K562 (cell line): ENCODE data around the gene EIF1. TPM values are rescaled to one million over a fixed set of nuclear protein-coding genes. Genes with fewer than 3 reads are reported as not detected.

Experiments used
- CAMTA2 ChIP-seq: fragments of 250-450 bp; sonication (Bioruptor Pico); conservative IDR thresholded peaks from 2 replicates; pipeline ENCODE4 v1.5.1; 2022
- HBP1 ChIP-seq: fragments of 450-650 bp; formaldehyde crosslinking; IDR thresholded peaks from 2 replicates; pipeline ENCODE4 v1.4.0; 2022; ENCODE audit warnings: missing genetic modification characterization
- RBFOX2 ChIP-seq: fragments of 200-400 bp; formaldehyde crosslinking; IDR thresholded peaks from 2 replicates; pipeline ENCODE4 v1.6.1; 2017; ENCODE audit warnings: low read depth, mild to moderate bottlenecking, low read length, moderate library complexity
- RBM22 ChIP-seq: fragments of 200-400 bp; formaldehyde crosslinking; IDR thresholded peaks from 2 replicates; pipeline ENCODE4 v1.6.1; 2018; ENCODE audit warnings: low read length, low read depth; ENCODE audit not compliant: poor library complexity, severe bottlenecking
- SIN3A ChIP-seq, 2 experiments: fragments of 150-350 bp in 1 of 2; IDR thresholded peaks; 2 replicates each; pipeline ENCODE4 v1.6.1; 2011 to 2016; ENCODE audit warnings: borderline replicate concordance in 2 of 2, low read depth in 2 of 2, low read length in 2 of 2, mild to moderate bottlenecking in 2 of 2, moderate library complexity in 2 of 2; ENCODE audit not compliant: control insufficient read depth in 1 of 2
- SIX5 ChIP-seq, 2 experiments: IDR thresholded peaks; 2 replicates each; pipeline ENCODE4 v1.6.1; 2011; ENCODE audit warnings: low read length in 2 of 2, borderline replicate concordance in 1 of 2, low read depth in 1 of 2, mild to moderate bottlenecking in 1 of 2, moderate library complexity in 1 of 2; ENCODE audit not compliant: insufficient read depth in 1 of 2
- SUPT5H ChIP-seq: fragments of 450-650 bp; IDR thresholded peaks from 2 replicates; pipeline ENCODE4 v1.6.1; 2016
- TOE1 ChIP-seq, 2 experiments: fragments of 450-650 bp in 1 of 2; sonication (generic) in 1 of 2; formaldehyde crosslinking in 1 of 2; IDR thresholded peaks; 2 replicates each; pipeline versions ENCODE4 v1.7.1 to v1.8.0; 2016 to 2022; ENCODE audit warnings: borderline replicate concordance in 2 of 2, mild to moderate bottlenecking in 2 of 2, antibody characterized with exemption in 1 of 2, inconsistent platforms in 1 of 2, low read depth in 1 of 2, missing genetic modification reagents in 1 of 2, moderate library complexity in 1 of 2
- ZFPM2 ChIP-seq: fragments of 250-450 bp; sonication (Bioruptor Pico); IDR thresholded peaks from 2 replicates; pipeline ENCODE4 v1.5.1; 2022; ENCODE audit warnings: mild to moderate bottlenecking
- ZNF436 ChIP-seq: fragments of 250-450, 450-650 bp; sonication (Bioruptor Pico); formaldehyde crosslinking; IDR thresholded peaks from 2 replicates; pipeline ENCODE4 v1.7.0; 2020; ENCODE audit warnings: mild to moderate bottlenecking
- ZNF717 ChIP-seq: fragments of 250-450 bp; sonication (Bioruptor Pico); IDR thresholded peaks from 2 replicates; pipeline ENCODE4 v1.5.0; 2021
- polyA plus RNA-seq, 8 experiments: library from polyadenylated mRNA; depleted of rRNA in 4 of 8; stranded (reverse) in 5 of 8; unstranded in 3 of 8; fragments of >200 nt; fragmentation: Nextera tagmentation in 2 of 8; fragmentation: Illumina TruSeq in 1 of 8; extraction: Ambion mirVana in 2 of 8; extraction: Trizol in 1 of 8; gene quantifications; 2 replicates each; pipeline versions ENCODE4 v1.2.1 to v1.2.3, GENCODE V29; 2011 to 2014; ENCODE audit warnings: inconsistent platforms in 1 of 8, missing spikeins in 1 of 8
- total RNA-seq, 7 experiments: library from RNA; depleted of rRNA in 6 of 7; stranded (reverse); fragments of >200 nt in 6 of 7; fragmentation: Illumina TruSeq in 2 of 7; extraction: Trizol in 2 of 7; gene quantifications; 2 replicates each; pipeline versions ENCODE4 v1.2.1 to v1.2.3, GENCODE V29; 2011 to 2021; ENCODE audit warnings: low replicate concordance in 1 of 7
- TF ChIP-seq, protein P1 (sequence below), 2 experiments: fragments of 450-650 bp; IDR thresholded peaks; 2 replicates each; pipeline ENCODE4 v1.6.1; 2016; ENCODE audit warnings: mild to moderate bottlenecking in 2 of 2, borderline replicate concordance in 1 of 2, low read depth in 1 of 2, moderate library complexity in 1 of 2
- TF ChIP-seq, protein P2 (sequence below): fragments of 250-450 bp; sonication (Bioruptor Pico); IDR thresholded peaks from 2 replicates; pipeline ENCODE4 v1.5.0; 2022; ENCODE audit warnings: mild to moderate bottlenecking

Gene EIF1
- total and polyA plus RNA-seq, 9 of the 15 experiments (the other 6 are each of a cell fraction or from before 2014, with no cell fraction given), result 67.0 to 1,204 (median 320) TPM

DNA sequence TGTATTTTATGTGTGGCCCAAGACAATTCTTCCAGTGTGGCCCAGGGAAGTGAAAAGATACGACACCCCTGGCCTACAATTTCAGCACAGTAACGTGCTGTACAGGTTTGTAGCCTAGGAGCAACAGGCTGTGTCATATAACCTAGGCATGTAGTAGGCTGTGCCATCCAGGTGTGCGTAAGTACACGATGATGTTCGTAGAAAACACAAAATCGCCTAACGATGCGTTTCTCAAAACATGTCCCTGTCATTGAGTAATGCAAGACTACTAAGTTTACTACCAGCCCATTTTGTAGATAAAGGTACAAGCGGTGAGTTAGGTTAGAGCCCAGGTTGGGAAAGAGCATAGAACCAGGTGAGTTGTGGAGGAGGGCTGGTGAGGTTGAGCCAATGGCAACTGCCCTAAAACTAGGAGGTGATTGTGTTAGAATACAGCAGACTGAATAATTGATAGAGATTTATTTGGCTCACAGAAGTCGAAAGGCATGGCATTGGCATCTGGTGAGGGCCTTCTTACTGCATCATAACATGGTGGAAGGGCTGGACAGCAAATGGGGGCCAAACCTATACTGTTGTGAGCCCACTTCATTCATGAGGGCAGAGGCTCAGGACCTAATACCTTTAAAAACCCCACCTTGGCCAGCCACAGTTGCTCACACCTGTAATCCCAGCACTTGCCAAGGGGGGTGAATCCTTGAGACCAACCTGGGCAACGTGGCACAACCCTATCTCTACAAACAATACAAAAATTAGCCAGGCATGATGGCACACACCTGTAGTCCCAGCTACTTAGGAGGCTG, 4.2 kb downstream of the EIF1 start (continued):
- TF ChIP-seq HBP1 (CRISPR knock-in tag) (peak; percentile 76; the same call in 1 of the 2 replicates), CAMTA2 (CRISPR knock-in tag) (0 out of 2 replicates have a peak, but pooled peaks have one; percentile 6), RBM22 (peak; percentile 75), SUPT5H (peak; percentile 76), SIX5 (IDR thresholded peaks at IDR 0.05; ENCODE audit: borderline replicate concordance in 1 of 2, insufficient read depth in 1 of 2, low read depth in 1 of 2, low read length in 2 of 2) (no peak), ZFPM2 (CRISPR knock-in tag) (peak; percentile 65; the same call in 1 of the 2 replicates), TOE1 (IDR thresholded peaks at IDR 0.05; ENCODE audit: borderline replicate concordance) (no peak), TOE1 (CRISPR knock-in tag; IDR thresholded peaks at IDR 0.05; ENCODE audit: borderline replicate concordance, low read depth) (no peak), RBFOX2 (peak; percentile 56; the same call in 1 of the 2 replicates), SIN3A (IDR thresholded peaks at IDR 0.05; ENCODE audit: borderline replicate concordance in 2 of 2, control insufficient read depth in 1 of 2, low read depth in 2 of 2, low read length in 2 of 2) (0 out of 4 replicates have a peak, but pooled peaks of 1 of the 2 experiments have one; percentile 62), ZNF717 (CRISPR knock-in tag) (no peak), ZNF436 (CRISPR knock-in tag) (0 out of 2 replicates have a peak, but pooled peaks have one; percentile 9)
- TF ChIP-seq, protein P1, sequence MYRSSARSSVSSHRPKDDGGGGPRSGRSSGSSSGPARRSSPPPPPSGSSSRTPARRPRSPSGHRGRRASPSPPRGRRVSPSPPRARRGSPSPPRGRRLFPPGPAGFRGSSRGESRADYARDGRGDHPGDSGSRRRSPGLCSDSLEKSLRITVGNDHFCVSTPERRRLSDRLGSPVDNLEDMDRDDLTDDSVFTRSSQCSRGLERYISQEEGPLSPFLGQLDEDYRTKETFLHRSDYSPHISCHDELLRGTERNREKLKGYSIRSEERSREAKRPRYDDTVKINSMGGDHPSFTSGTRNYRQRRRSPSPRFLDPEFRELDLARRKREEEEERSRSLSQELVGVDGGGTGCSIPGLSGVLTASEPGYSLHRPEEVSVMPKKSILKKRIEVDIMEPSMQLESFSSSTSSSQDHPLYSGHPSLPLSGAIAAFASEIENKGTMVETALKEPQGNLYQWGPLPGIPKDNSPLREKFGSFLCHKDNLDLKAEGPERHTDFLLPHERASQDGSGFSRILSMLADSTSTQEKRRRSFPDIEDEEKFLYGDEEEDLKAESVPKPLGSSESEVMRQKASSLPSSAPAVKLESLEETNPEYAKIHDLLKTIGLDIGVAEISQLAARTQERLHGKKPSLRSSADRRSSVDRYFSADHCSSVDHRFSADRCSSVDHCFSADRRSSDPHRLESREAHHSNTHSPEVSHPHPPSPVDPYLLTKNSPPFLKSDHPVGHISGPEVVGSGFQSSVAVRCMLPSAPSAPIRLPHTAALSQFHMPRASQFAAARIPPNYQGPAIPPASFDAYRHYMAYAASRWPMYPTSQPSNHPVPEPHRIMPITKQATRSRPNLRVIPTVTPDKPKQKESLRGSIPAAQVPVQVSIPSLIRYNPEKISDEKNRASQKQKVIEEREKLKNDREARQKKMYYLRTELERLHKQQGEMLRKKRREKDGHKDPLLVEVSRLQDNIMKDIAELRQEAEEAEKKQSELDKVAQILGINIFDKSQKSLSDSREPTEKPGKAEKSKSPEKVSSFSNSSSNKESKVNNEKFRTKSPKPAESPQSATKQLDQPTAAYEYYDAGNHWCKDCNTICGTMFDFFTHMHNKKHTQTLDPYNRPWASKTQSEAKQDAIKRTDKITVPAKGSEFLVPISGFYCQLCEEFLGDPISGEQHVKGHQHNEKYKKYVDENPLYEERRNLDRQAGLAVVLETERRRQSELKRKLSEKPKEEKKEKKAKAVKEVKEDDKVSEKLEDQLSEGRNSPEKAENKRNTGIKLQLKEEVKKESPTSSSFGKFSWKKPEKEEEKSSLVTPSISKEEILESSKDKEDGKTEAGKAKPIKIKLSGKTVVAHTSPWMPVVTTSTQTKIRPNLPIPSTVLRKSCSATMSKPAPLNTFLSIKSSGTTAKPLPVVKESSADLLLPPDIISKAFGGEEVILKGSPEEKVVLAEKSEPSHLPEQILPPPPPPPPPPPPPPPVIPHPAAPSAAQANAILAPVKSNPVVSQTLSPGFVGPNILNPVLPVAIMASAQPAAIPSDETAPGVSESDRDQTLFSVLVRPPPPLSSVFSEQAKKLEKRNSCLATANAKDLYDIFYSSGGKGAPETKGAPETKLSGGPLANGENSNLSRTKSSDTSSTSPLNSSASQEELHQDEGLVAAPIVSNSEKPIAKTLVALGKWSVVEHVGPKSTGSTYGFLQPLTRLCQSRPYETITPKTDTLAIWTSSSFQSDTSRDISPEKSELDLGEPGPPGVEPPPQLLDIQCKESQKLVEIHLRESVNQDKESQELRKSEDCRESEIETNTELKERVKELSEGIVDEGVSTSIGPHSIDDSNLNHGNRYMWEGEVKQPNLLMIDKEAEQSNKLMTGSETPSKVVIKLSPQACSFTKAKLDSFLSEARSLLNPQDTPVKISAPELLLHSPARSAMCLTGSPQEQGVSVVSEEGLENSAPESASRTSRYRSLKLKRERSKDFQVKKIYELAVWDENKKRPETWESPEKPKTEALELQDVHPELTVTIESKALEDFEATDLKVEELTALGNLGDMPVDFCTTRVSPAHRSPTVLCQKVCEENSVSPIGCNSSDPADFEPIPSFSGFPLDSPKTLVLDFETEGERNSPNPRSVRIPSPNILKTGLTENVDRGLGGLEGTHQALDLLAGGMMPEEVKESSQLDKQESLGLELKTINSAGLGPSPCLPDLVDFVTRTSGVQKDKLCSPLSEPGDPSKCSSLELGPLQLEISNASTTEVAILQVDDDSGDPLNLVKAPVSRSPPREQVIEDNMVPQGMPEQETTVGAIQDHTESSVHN (IDR thresholded peaks at IDR 0.05; ENCODE audit: borderline replicate concordance in 1 of 2, low read depth in 1 of 2), result 0 out of 4 replicates have a peak, but pooled peaks of 1 of the 2 experiments have one; percentile 3
- TF ChIP-seq, protein P2, sequence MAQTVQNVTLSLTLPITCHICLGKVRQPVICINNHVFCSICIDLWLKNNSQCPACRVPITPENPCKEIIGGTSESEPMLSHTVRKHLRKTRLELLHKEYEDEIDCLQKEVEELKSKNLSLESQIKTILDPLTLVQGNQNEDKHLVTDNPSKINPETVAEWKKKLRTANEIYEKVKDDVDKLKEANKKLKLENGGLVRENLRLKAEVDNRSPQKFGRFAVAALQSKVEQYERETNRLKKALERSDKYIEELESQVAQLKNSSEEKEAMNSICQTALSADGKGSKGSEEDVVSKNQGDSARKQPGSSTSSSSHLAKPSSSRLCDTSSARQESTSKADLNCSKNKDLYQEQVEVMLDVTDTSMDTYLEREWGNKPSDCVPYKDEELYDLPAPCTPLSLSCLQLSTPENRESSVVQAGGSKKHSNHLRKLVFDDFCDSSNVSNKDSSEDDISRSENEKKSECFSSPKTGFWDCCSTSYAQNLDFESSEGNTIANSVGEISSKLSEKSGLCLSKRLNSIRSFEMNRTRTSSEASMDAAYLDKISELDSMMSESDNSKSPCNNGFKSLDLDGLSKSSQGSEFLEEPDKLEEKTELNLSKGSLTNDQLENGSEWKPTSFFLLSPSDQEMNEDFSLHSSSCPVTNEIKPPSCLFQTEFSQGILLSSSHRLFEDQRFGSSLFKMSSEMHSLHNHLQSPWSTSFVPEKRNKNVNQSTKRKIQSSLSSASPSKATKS, result no peak
